ENCODE results near the gene ABCC4. TPM values are rescaled to one million over a fixed set of nuclear protein-coding genes. Genes with fewer than 3 reads are reported as not detected.

ABCC4 gene
- polyA plus RNA-seq, 6 donors from 2014 or later = 0.27 to 2.3 (median 1.5) TPM; not detected in 1

DNA sequence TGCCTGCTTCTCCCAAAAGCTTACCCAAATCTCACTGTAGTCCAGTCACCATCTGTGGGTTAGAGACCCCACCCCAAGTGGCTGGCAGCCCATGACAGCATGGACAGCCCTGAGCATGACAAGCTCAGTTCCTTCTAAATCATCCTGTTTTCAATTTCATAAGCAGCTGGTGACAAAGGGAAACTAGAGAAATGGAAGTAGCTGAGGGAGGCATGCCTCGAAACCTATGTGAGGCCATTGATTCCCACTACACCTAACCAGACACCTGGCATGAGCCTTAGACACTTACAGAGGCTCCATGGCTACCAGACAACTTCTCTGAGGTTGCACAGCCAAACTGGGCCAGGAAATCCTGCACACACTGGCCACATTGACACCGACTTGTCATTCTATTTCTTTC lies 56.2 kb downstream of the ABCC4 start:
- Mint-ChIP-seq H3K27me3 (no peaks in the 10 kb centered on the region), H3K4me3 (peak overlapping the region in 1 of 8 donors; percentile 14), H3K4me1 (peaks cover under 1 to 5% (median 4%) of the 10 kb centered on the region in 3 donors), H3K9me3 (peaks cover 0 to 3% (median 0%) of the 10 kb centered on the region in 7 donors), H3K27ac (peak overlapping the region in 2 of 6 donors; percentile 7 to 13), H3K36me3 (peaks cover 0 to 8% of the 10 kb centered on the region in 2 donors)
- DNase-seq (no peak), ATAC-seq (ENCODE audit: low read depth in 2 of 2) (no peak)

DNA sequence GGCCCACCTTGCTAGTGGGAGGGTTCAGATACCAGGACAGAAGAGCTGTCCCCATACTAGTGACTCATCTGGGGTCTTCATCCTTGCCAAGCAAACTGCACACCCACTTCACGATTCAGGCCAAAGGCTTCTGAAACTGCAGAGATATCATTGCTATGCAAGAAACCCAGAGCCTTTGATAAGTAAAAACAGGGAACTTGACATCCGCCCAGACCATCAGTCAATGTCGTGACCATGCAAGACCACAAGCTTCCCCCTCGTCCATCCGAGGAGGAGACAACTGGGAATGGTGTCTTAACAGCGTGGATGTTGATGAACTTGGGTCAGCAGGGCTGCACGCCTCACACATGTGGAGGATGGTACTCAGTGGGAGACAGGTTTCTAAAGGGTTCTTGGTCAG lies 58.0 kb downstream of the ABCC4 start:
- peak overlapping the region in 1 of 6 donors; percentile 20 for H3K27ac Mint-ChIP-seq
- H3K36me3 Mint-ChIP-seq = peaks cover 0 to 8% of the 10 kb centered on the region in 2 donors

DNA sequence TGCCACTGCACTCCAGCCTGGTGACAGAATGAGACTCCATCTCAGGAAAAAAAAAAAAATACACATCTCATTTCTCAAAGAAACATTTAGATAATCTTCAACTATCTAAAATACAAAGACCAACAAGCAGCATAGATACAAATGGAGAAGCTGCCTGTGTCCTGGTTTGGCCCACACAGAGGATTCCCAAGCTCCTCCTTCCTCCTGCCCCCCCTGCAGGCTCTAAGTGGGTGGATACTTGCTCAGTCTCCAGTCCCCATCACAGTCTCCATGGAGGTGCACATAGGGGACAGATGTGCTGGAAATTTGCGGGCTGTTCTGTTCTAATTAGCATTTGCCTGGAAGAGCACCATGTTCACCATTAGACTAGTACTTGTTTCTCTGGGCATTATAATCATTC lies 59.9 kb downstream of the ABCC4 start:
- Mint-ChIP-seq H3K4me1 (peaks cover 10 to 15% (median 12%) of the 10 kb centered on the region in 3 donors), H3K27me3 (no peaks in the 10 kb centered on the region), H3K36me3 (peaks cover 0 to 8% of the 10 kb centered on the region in 2 donors), H3K9me3 (peaks cover 0 to 3% (median 0%) of the 10 kb centered on the region in 7 donors), H3K4me3 (peak overlapping the region in 1 of 8 donors; percentile 42), H3K27ac (peak overlapping the region in 1 of 6 donors; percentile 78)
- no peak for ATAC-seq (ENCODE audit: low read depth in 2 of 2)
- no peak for DNase-seq

More for the DNA sequence above, 58.0 kb downstream of the ABCC4 start:
- H3K4me3 Mint-ChIP-seq = no peak overlapping the region
- no peak for ATAC-seq (ENCODE audit: low read depth in 2 of 2)
- peaks cover 10 to 14% (median 12%) of the 10 kb centered on the region in 3 donors for H3K4me1 Mint-ChIP-seq
- no peak for DNase-seq
- peaks cover 0 to 3% (median 0%) of the 10 kb centered on the region in 7 donors for H3K9me3 Mint-ChIP-seq
- no peaks in the 10 kb centered on the region for H3K27me3 Mint-ChIP-seq

DNA sequence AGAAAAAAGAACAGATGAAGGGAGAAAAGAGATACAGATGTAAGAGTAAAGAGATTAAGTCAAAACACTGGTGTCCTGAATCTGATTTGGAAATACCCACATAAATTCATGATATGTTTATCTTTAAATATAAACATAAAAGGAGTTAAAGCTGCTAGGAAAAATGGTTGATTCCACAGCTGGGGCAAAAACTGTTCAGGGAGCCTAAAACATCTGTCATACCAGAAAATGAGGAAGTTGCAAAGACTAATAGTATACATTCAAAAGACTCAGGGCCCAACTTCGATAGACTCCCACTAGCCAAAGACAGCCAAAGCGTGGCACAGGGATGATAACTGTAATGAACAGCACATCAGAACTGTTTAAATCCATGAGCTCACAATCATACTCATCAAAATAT lies 62.0 kb downstream of the ABCC4 start:
- Mint-ChIP-seq H3K27ac (peak overlapping the region in 1 of 6 donors; percentile 1), H3K27me3 (no peaks in the 10 kb centered on the region), H3K4me3 (no peak overlapping the region), H3K9me3 (no peaks in the 10 kb centered on the region), H3K4me1 (peaks cover 12 to 15% (median 14%) of the 10 kb centered on the region in 3 donors), H3K36me3 (peaks cover 0 to 8% of the 10 kb centered on the region in 2 donors)
- DNase-seq (no peak), ATAC-seq (ENCODE audit: low read depth in 2 of 2) (peak; percentile 46 to 49)

DNA sequence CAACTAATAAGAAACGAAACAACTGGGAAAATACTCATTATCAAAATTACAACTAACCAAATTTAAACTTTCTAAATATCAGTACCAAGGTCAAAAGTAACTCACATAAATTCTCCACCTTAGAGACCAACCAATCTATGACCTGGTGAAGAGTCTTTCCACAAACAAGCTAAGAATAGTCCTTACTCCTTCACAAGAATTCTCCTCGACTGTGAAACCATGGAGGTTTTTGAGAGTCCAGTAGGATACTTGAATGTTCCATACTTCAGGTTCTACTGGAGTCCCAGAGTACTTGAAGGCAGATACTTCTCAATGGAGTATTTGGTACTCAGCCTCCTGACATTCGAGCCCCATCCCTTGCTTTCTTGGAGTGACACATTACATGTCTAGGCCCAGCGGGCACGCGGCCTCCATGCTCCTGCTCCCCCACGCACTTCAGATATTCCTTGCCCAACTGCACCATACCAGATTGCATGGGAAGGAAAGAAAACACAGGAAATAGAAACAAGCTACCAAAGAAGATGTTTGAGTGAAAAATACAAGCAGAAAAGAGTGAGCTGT lies 63.9 kb downstream of the ABCC4 start:
- no peak overlapping the region for H3K4me3 Mint-ChIP-seq
- peaks cover 0 to 8% of the 10 kb centered on the region in 2 donors for H3K36me3 Mint-ChIP-seq
- no peak for ATAC-seq (ENCODE audit: low read depth in 2 of 2)
- no peak for DNase-seq
- no peaks in the 10 kb centered on the region for H3K9me3 Mint-ChIP-seq
- H3K27ac Mint-ChIP-seq = peak overlapping the region in 2 of 6 donors; percentile 2 to 29
- peaks cover 12 to 15% (median 14%) of the 10 kb centered on the region in 3 donors for H3K4me1 Mint-ChIP-seq
- no peaks in the 10 kb centered on the region for H3K27me3 Mint-ChIP-seq

DNA sequence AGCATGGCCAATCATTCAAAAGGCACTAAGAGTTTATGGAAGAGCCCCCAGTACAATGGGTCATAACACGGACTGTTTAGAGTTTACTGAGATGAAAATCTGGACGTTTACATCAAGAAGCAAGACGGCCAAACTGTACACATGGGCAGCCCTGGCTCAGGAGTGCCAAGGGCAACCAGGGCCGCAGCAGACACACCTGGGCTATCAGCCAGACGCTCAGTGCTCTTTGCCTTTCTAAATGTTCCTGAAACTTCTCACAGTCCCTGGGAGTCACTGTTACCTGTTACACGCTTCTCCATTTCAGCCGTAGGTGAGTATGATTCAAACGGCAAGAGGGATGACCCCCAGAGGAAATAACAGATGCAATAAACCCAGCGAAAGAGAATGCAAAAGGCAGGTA lies 64.5 kb downstream of the ABCC4 start:
- no peak for DNase-seq
- Mint-ChIP-seq H3K4me3 (no peak overlapping the region), H3K4me1 (peaks cover 12 to 15% (median 14%) of the 10 kb centered on the region in 3 donors), H3K36me3 (peaks cover 0 to 7% of the 10 kb centered on the region in 2 donors), H3K27me3 (no peaks in the 10 kb centered on the region), H3K27ac (peak overlapping the region in 2 of 6 donors; percentile 2 to 50), H3K9me3 (no peaks in the 10 kb centered on the region)
- ATAC-seq (ENCODE audit: low read depth in 2 of 2) = no peak

DNA sequence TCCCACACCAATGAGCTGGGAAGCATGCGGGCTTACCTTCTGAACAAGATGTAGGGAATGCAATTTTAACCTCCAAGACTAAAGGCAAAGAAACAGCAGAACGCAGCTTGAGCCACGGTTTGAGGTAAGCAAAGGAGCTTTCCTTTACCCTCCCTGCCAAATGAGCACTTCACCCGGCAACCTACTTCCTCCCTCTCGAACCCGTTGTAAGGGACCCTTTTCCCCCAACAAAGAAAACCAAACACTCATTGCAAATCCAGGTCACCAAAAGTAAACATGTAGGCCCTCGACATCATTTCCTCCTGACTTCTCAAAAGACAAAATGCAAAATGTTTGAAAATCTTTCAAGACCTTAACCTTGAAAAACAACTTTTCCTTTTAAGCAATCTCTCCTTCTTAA lies 65.3 kb downstream of the ABCC4 start:
- peak overlapping the region in 4 of 6 donors; percentile 12 to 50 (median 44) for H3K27ac Mint-ChIP-seq
- peaks cover 12 to 15% (median 14%) of the 10 kb centered on the region in 3 donors for H3K4me1 Mint-ChIP-seq
- no peak for ATAC-seq (ENCODE audit: low read depth in 2 of 2)
- peaks cover 0 to 4% of the 10 kb centered on the region in 2 donors for H3K36me3 Mint-ChIP-seq
- no peaks in the 10 kb centered on the region for H3K9me3 Mint-ChIP-seq
- no peak overlapping the region for H3K4me3 Mint-ChIP-seq
- no peaks in the 10 kb centered on the region for H3K27me3 Mint-ChIP-seq
- DNase-seq = no peak

DNA sequence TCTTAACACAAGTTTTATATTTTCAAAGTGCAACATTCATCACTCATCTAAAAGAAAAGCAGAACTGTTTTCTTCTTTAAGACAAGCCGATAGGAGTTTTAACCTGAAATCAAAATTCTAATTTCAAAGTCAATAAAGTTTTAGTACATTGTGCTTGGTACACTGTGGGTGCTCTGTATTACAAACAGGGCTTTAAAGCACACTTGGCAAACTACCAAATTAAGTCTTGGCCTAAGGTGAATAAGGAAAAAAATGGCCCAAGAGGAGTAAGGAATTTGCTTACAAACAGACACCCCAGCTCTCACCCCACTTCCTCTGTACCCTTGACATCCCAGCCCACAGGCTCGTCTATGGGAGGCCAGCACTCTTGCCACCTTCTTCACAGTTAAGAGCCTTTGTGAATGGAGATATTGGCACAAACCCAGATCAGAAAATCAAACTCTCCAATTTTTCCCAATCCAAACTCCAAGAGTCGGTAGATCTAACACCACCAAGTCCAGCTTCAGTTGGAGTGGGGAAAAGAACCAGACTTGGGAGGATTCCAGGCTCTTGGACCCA lies 66.0 kb downstream of the ABCC4 start:
- ATAC-seq (ENCODE audit: low read depth in 2 of 2) = no peak
- Mint-ChIP-seq H3K9me3 (no peaks in the 10 kb centered on the region), H3K4me1 (peaks cover 12 to 15% (median 13%) of the 10 kb centered on the region in 3 donors), H3K27ac (no peak overlapping the region), H3K4me3 (peak overlapping the region in 1 of 8 donors; percentile 16), H3K36me3 (peaks cover 0 to 4% of the 10 kb centered on the region in 2 donors), H3K27me3 (no peaks in the 10 kb centered on the region)
- no peak for DNase-seq

DNA sequence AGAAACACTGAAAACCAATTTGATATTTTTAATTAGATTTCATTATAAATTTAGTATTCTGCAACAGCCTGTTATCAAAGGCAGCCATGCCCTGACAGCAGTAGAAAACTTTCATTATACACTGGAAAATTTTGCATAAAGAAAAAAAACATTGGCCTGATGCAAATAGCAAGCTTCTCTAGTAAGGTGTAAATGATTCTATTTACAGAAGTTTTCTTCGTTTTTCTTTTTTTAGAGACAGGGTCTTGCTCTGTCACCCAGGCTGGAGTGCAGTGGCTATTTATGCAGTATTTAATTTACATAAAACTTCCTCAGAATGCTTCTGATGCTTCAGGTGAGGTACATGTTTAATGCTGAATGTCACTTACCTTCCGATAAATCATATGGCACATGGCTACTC lies 67.0 kb downstream of the ABCC4 start:
- DNase-seq (no peak), ATAC-seq (ENCODE audit: low read depth in 2 of 2) (no peak)
- Mint-ChIP-seq H3K4me1 (peaks cover 3 to 6% (median 4%) of the 10 kb centered on the region in 3 donors), H3K36me3 (peaks cover 0 to 4% of the 10 kb centered on the region in 2 donors), H3K27ac (no peak overlapping the region), H3K4me3 (no peak overlapping the region), H3K9me3 (no peaks in the 10 kb centered on the region), H3K27me3 (no peaks in the 10 kb centered on the region)

DNA sequence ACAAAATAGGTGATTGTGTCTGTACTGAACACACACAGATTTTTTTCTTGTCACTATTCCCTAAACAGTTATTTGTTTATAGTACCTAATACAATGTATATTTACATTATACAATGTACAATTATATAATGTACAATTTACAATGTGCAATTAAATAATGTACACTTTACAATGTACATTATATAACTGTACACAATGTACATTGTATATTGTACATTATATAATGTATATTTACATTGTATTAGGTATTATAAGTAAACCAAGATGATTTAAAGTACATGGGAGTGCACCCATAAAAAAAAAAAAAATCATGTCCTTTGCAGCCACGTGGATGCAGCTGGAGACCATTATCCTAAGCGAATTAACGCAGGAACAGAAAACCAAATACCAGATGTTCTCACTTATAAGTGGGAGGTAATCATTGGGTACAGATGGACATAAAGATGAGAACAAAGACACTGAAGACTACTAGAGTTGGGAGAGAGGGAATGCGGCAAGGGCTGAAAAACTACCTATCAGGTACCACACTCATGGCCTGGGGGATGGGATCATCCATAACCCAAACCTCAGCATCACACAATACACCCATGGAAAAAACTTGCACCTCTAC lies 68.1 kb downstream of the ABCC4 start:
- no peaks in the 10 kb centered on the region for H3K9me3 Mint-ChIP-seq
- ATAC-seq (ENCODE audit: low read depth in 2 of 2) = no peak
- H3K36me3 Mint-ChIP-seq = peaks cover 0 to 4% of the 10 kb centered on the region in 2 donors
- H3K4me3 Mint-ChIP-seq = no peak overlapping the region
- H3K27ac Mint-ChIP-seq = no peak overlapping the region
- H3K27me3 Mint-ChIP-seq = no peaks in the 10 kb centered on the region
- DNase-seq = no peak
- H3K4me1 Mint-ChIP-seq = peaks cover under 1 to 5% (median 3%) of the 10 kb centered on the region in 3 donors

DNA sequence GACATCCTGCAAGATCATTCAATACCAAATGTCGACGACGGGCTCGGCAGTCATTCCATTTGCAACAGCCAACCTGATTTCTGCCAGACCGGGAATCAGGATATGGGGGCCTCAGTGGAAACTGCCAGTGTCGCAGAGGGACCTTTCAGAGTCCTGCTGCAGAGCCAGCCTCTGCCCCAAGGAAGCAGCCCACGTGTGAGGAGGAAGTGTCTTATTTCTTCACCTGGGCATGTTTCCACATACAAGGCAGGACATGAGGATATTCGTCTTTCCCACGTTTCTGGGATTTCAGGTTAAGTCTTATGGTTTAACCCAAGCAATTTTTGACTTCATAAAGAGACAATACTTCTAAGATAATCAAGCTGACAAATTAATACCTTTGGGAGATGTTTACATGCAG lies 69.9 kb downstream of the ABCC4 start:
- Mint-ChIP-seq H3K27ac (no peak overlapping the region), H3K27me3 (no peaks in the 10 kb centered on the region), H3K4me3 (no peak overlapping the region), H3K4me1 (peaks cover 0 to 20% (median 18%) of the 10 kb centered on the region in 3 donors), H3K36me3 (peaks cover 0 to under 1% of the 10 kb centered on the region in 2 donors), H3K9me3 (no peaks in the 10 kb centered on the region)
- ATAC-seq (ENCODE audit: low read depth in 2 of 2) (no peak), DNase-seq (no peak)

DNA sequence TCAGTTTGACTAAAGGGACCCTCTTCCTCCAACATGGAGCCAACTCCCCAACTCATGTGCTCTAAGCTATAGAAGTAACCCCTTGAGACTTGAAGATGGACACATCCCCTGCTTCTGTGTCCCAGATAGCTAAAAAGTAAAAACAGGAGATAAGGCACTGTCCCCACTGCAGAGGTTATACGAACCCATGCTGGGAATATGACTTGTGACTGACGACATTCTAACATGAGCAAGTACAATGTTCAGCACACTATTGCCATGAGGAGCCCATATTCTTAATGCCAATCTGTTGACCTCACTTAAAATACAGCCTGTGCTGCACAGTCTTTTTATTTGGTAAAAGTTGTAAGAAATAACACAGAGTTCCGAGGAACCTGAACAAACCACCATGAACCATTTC lies 71.4 kb downstream of the ABCC4 start:
- no peak for ATAC-seq (ENCODE audit: low read depth in 2 of 2)
- H3K36me3 Mint-ChIP-seq = no peaks in the 10 kb centered on the region
- peak overlapping the region in 1 of 6 donors; percentile 47 for H3K27ac Mint-ChIP-seq
- no peaks in the 10 kb centered on the region for H3K27me3 Mint-ChIP-seq
- peaks cover 0 to 21% (median 17%) of the 10 kb centered on the region in 3 donors for H3K4me1 Mint-ChIP-seq
- no peaks in the 10 kb centered on the region for H3K9me3 Mint-ChIP-seq
- no peak for DNase-seq
- H3K4me3 Mint-ChIP-seq = no peak overlapping the region

DNA sequence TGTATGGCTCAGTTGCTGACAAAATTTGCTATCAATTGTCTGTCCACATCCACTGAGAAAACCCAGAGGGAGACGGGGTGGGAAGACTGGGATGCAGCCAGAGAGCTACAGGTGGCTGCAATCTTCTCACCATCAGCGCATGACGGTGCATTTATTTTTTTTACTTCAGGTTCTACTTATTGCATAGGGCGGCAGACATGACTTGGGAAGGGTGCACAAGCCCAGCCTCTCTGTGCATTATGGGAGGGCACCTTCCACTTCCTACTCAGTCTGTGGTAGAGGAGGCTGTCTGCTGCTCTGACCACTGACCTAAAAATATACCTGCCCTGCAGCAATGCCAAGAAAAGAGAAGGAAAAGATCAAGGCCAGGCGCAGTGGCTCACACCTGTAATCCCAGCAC lies 73.1 kb downstream of the ABCC4 start:
- H3K27me3 Mint-ChIP-seq = no peaks in the 10 kb centered on the region
- H3K36me3 Mint-ChIP-seq = no peaks in the 10 kb centered on the region
- peak overlapping the region in 1 of 6 donors; percentile 39 for H3K27ac Mint-ChIP-seq
- no peaks in the 10 kb centered on the region for H3K9me3 Mint-ChIP-seq
- H3K4me3 Mint-ChIP-seq = peak overlapping the region in 1 of 8 donors; percentile 53
- H3K4me1 Mint-ChIP-seq = peaks cover 0 to 19% (median 13%) of the 10 kb centered on the region in 3 donors
- ATAC-seq (ENCODE audit: low read depth in 2 of 2) (no peak), DNase-seq (no peak)

All from naive B cell (primary cell).